ENCODE measurements around the gene RFPL4AL1. TPM values are rescaled to one million over a fixed set of nuclear protein-coding genes. Genes with fewer than 3 reads are reported as not detected.

RFPL4AL1 gene
- total RNA-seq, 1 experiment from 2014 or later, result not detected

GRCh38 chr19:55801416-55801815 is 32.5 kb downstream of the RFPL4AL1 start:
- no peak overlapping the region for H3K18ac ChIP-seq (ENCODE audit: insufficient read length, low read depth, low read length)
- H3T11ph ChIP-seq (ENCODE audit: low read length), result no peak overlapping the region
- no peak overlapping the region for H3K4ac ChIP-seq (ENCODE audit: low read depth, low read length)
- no peak overlapping the region for H2BK120ac ChIP-seq (ENCODE audit: low read depth, low read length, poor library complexity, severe bottlenecking)
- no peaks in the 10 kb centered on the region for H3K79me2 ChIP-seq (ENCODE audit: insufficient read depth, low read length)
- Mint-ChIP-seq H3K4me1 (no peaks in the 10 kb centered on the region), H3K36me3 (ENCODE audit: insufficient read depth in 1 of 3, low read depth in 3 of 3) (peaks cover 6 to 43% (median 11%) of the 10 kb centered on the region in 3 experiments; a peak in 6 of 7 replicates), H3K27ac (no peak overlapping the region), H3K9me3 (peaks cover 90 to 97% of the 10 kb centered on the region in 2 experiments), H3K27me3 (ENCODE audit: low read depth) (peaks cover 4% of the 10 kb centered on the region), H3K4me3 (no peak overlapping the region)
- WGBS (ENCODE audit: extremely low coverage, insufficient read length, low lambda C conversion rate), result no CpG with 5 or more reads among the region's 7 CpGs
- no peak overlapping the region for H3K9ac ChIP-seq (ENCODE audit: extremely low read depth, insufficient read length, low read length)
- no peak overlapping the region for H3K4me2 ChIP-seq (ENCODE audit: insufficient read depth, insufficient read length, low read length)
- no peaks in the 10 kb centered on the region for H3K79me1 ChIP-seq (ENCODE audit: insufficient read depth, low read depth, low read length, poor library complexity, severe bottlenecking)
- H3K14ac ChIP-seq (ENCODE audit: insufficient read depth, low read length), result no peak overlapping the region
- no peak overlapping the region for H2BK12ac ChIP-seq (ENCODE audit: insufficient read length, low read depth, low read length)
- no peak overlapping the region for H2AK5ac ChIP-seq (ENCODE audit: insufficient read length, low read length)
- H3K9me3 ChIP-seq (ENCODE audit: control insufficient read depth, low read depth, low read length), result peaks cover 96% of the 10 kb centered on the region
- no peak overlapping the region for H4K5ac ChIP-seq (ENCODE audit: insufficient read length, low read depth, low read length)
- no peak overlapping the region for H4K91ac ChIP-seq (ENCODE audit: insufficient read length, low read depth, low read length)
- no peak overlapping the region for H2AFZ ChIP-seq (ENCODE audit: low read length)
- no peak for TF ChIP-seq CTCF (conservative IDR thresholded peaks at IDR 0.05)
- no peak overlapping the region for H4K8ac ChIP-seq (replicated peaks; ENCODE audit: insufficient read length, low read depth, low read length)
- H2BK5ac ChIP-seq (ENCODE audit: insufficient read length, low read length), result no peak overlapping the region
- no peaks in the 10 kb centered on the region for H3K4me1 ChIP-seq (ENCODE audit: insufficient read depth, low read length)
- H3K23me2 ChIP-seq (ENCODE audit: insufficient read length, low read depth, low read length, poor library complexity, severe bottlenecking), result no peaks in the 10 kb centered on the region
- H2BK20ac ChIP-seq (ENCODE audit: low read depth, low read length, poor library complexity, severe bottlenecking), result no peak overlapping the region
- H3K23ac ChIP-seq (ENCODE audit: insufficient read length, low read depth, low read length), result no peak overlapping the region
- H3K56ac ChIP-seq (ENCODE audit: insufficient read length, low read depth, low read length), result no peak overlapping the region
- no peak overlapping the region for H3K27ac ChIP-seq (ENCODE audit: insufficient read length, low read depth, low read length)
- no peaks in the 10 kb centered on the region for H4K20me1 ChIP-seq (ENCODE audit: control insufficient read depth, insufficient read depth, insufficient read length)
- DNase-seq, result no peak
- H3K27me3 ChIP-seq (ENCODE audit: insufficient read depth, low read length), result no peaks in the 10 kb centered on the region
- H2BK15ac ChIP-seq (ENCODE audit: low read depth, low read length), result no peak overlapping the region

Data from H9 (cell line).